ENCODE measurements around the gene LRRC75A. TPM values are rescaled to one million over a fixed set of nuclear protein-coding genes. Genes with fewer than 3 reads are reported as not detected.

The LRRC75A gene
- total and polyA plus RNA-seq, 2 experiments from 2014 or later = 5.3 to 26.2 TPM

DNA sequence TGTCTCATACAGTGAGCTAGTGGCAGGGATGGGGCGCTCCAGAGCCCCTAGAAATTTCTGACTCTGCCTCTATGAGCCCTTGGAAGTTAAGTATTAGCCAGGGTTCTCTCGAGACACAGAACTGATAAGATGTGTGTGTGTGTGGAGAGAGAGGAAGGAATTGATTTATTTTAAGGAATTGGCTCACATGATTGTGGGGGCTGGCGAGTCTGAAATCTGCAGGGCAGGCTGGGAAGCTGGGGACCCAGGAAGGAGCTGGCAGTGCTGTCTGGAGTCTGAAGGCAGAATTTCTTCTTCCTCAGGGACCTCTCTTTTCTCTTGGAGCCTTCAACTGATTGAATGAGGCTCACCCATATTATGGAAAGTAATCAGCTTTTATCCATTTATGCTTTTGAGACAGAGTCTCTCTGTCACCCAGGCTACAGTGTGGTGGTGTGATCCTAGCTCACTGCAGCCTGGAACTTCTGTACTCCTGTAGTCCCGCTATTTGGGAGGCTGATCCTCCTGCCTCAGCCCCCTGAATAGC, 16.8 kb downstream of the LRRC75A start (continued):
- TF ChIP-seq POLR2AphosphoS5 (IDR thresholded peaks at IDR 0.05; ENCODE audit: low read depth) = no peak
- no peak for TF ChIP-seq EZH2phosphoT487 (IDR thresholded peaks at IDR 0.05; ENCODE audit: unreplicated experiment)
- TF ChIP-seq, protein P1, sequence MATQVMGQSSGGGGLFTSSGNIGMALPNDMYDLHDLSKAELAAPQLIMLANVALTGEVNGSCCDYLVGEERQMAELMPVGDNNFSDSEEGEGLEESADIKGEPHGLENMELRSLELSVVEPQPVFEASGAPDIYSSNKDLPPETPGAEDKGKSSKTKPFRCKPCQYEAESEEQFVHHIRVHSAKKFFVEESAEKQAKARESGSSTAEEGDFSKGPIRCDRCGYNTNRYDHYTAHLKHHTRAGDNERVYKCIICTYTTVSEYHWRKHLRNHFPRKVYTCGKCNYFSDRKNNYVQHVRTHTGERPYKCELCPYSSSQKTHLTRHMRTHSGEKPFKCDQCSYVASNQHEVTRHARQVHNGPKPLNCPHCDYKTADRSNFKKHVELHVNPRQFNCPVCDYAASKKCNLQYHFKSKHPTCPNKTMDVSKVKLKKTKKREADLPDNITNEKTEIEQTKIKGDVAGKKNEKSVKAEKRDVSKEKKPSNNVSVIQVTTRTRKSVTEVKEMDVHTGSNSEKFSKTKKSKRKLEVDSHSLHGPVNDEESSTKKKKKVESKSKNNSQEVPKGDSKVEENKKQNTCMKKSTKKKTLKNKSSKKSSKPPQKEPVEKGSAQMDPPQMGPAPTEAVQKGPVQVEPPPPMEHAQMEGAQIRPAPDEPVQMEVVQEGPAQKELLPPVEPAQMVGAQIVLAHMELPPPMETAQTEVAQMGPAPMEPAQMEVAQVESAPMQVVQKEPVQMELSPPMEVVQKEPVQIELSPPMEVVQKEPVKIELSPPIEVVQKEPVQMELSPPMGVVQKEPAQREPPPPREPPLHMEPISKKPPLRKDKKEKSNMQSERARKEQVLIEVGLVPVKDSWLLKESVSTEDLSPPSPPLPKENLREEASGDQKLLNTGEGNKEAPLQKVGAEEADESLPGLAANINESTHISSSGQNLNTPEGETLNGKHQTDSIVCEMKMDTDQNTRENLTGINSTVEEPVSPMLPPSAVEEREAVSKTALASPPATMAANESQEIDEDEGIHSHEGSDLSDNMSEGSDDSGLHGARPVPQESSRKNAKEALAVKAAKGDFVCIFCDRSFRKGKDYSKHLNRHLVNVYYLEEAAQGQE (IDR thresholded peaks at IDR 0.05; ENCODE audit: unreplicated experiment) = no peak

DNA sequence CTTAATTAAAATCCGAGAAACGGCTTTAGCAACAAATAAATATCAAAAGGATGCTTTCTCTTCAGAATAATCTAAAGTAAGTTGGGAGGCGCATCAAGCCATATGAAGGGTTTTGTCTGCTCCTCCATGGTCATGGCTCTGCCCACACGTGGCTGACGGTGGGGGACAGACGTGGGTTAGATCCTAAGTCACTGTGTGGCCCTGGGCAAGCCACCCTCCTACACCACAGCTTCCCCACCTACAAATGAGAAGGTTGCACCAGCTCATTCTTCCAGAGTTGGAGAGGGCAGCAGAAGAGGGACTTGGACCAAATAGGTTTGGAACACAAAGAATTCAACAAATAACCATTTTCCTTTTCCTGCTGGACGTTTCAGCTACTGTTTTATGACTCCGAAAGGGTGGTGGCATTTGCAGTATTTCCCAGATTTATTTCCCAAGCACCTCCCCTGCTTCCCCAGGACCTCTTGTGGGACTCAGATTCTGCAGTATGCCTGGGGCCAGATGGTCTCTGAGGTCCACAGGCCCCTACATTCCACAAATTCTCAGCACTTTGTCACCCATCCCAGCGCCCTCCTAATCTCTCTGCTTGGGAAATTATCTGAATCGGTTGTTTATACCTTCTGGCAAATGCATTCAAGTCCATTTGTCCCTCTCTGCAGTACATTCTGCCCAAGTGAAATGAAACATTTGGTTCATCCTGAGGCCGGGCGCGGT, 17.8 kb downstream of the LRRC75A start:
- peak; percentile 23; the same call in 2 of the 3 replicates for ATAC-seq
- H3K27ac ChIP-seq (ENCODE audit: low read depth) = no peak overlapping the region

More for the DNA sequence above, 17.8 kb downstream of the LRRC75A start:
- H3K4me2 ChIP-seq = no peak overlapping the region
- Mint-ChIP-seq H3K36me3 (ENCODE audit: low read depth) (no peaks in the 10 kb centered on the region; the same call in 2 of the 3 replicates), H3K27me3 (ENCODE audit: insufficient read depth, low read depth, poor library complexity) (peaks cover 12% of the 10 kb centered on the region), H3K9me3 (no peaks in the 10 kb centered on the region), H3K4me3 (no peak overlapping the region), H3K4me1 (peaks cover 53% of the 10 kb centered on the region), H3K27ac (peak overlapping the region; percentile 68)
- H3K4me1 ChIP-seq (ENCODE audit: insufficient read depth) = peaks cover 17% of the 10 kb centered on the region
- no peaks in the 10 kb centered on the region for H3F3A ChIP-seq (replicated peaks; ENCODE audit: low read depth)
- H3K4me3 ChIP-seq = no peak overlapping the region
- no peak overlapping the region for H2AFZ ChIP-seq
- DNase-seq (ENCODE audit: low spot score) = peak; percentile 63
- TF ChIP-seq, protein P2, sequence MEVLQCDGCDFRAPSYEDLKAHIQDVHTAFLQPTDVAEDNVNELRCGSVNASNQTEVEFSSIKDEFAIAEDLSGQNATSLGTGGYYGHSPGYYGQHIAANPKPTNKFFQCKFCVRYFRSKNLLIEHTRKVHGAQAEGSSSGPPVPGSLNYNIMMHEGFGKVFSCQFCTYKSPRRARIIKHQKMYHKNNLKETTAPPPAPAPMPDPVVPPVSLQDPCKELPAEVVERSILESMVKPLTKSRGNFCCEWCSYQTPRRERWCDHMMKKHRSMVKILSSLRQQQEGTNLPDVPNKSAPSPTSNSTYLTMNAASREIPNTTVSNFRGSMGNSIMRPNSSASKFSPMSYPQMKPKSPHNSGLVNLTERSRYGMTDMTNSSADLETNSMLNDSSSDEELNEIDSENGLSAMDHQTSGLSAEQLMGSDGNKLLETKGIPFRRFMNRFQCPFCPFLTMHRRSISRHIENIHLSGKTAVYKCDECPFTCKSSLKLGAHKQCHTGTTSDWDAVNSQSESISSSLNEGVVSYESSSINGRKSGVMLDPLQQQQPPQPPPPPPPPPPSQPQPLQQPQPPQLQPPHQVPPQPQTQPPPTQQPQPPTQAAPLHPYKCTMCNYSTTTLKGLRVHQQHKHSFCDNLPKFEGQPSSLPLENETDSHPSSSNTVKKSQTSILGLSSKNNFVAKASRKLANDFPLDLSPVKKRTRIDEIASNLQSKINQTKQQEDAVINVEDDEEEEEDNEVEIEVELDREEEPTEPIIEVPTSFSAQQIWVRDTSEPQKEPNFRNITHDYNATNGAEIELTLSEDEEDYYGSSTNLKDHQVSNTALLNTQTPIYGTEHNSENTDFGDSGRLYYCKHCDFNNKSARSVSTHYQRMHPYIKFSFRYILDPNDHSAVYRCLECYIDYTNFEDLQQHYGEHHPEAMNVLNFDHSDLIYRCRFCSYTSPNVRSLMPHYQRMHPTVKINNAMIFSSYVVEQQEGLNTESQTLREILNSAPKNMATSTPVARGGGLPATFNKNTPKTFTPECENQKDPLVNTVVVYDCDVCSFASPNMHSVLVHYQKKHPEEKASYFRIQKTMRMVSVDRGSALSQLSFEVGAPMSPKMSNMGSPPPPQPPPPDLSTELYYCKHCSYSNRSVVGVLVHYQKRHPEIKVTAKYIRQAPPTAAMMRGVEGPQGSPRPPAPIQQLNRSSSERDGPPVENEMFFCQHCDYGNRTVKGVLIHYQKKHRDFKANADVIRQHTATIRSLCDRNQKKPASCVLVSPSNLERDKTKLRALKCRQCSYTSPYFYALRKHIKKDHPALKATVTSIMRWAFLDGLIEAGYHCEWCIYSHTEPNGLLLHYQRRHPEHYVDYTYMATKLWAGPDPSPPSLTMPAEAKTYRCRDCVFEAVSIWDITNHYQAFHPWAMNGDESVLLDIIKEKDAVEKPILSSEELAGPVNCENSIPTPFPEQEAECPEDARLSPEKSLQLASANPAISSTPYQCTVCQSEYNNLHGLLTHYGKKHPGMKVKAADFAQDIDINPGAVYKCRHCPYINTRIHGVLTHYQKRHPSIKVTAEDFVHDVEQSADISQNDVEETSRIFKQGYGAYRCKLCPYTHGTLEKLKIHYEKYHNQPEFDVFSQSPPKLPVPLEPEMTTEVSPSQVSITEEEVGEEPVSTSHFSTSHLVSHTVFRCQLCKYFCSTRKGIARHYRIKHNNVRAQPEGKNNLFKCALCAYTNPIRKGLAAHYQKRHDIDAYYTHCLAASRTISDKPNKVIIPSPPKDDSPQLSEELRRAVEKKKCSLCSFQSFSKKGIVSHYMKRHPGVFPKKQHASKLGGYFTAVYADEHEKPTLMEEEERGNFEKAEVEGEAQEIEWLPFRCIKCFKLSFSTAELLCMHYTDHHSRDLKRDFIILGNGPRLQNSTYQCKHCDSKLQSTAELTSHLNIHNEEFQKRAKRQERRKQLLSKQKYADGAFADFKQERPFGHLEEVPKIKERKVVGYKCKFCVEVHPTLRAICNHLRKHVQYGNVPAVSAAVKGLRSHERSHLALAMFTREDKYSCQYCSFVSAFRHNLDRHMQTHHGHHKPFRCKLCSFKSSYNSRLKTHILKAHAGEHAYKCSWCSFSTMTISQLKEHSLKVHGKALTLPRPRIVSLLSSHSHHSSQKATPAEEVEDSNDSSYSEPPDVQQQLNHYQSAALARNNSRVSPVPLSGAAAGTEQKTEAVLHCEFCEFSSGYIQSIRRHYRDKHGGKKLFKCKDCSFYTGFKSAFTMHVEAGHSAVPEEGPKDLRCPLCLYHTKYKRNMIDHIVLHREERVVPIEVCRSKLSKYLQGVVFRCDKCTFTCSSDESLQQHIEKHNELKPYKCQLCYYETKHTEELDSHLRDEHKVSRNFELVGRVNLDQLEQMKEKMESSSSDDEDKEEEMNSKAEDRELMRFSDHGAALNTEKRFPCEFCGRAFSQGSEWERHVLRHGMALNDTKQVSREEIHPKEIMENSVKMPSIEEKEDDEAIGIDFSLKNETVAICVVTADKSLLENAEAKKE (CRISPR knock-in tag; IDR thresholded peaks at IDR 0.05) = no peak
- TF ChIP-seq CREB1 (CRISPR knock-in tag; IDR thresholded peaks at IDR 0.05; ENCODE audit: low read depth) (no peak), STAT1 (IDR thresholded peaks at IDR 0.05; ENCODE audit: unreplicated experiment) (no peak), ZNF114 (CRISPR knock-in tag; IDR thresholded peaks at IDR 0.05) (no peak), ZNF331 (CRISPR knock-in tag; IDR thresholded peaks at IDR 0.05; ENCODE audit: low read depth) (no peak), JUNB (IDR thresholded peaks at IDR 0.05; ENCODE audit: unreplicated experiment) (no peak)
- peaks cover 8% of the 10 kb centered on the region for H3K79me2 ChIP-seq (replicated peaks; ENCODE audit: insufficient read depth)
- H3K27me3 ChIP-seq (ENCODE audit: insufficient read depth) = no peaks in the 10 kb centered on the region
- H3K9me2 ChIP-seq (ENCODE audit: insufficient read depth) = no peaks in the 10 kb centered on the region
- H4K20me1 ChIP-seq (replicated peaks; ENCODE audit: insufficient read depth) = peaks cover 5% of the 10 kb centered on the region
- no peaks in the 10 kb centered on the region for H3K36me3 ChIP-seq (ENCODE audit: insufficient read depth)
